T-helper 9 cell (primary cell): Measurements from ENCODE around the gene SH3RF3.

ENCODE experiments used
- DNase-seq: peaks from one replicate; pipeline ENCODE4 v3.0.0-alpha.2; 2020

Gene SH3RF3

DNA sequence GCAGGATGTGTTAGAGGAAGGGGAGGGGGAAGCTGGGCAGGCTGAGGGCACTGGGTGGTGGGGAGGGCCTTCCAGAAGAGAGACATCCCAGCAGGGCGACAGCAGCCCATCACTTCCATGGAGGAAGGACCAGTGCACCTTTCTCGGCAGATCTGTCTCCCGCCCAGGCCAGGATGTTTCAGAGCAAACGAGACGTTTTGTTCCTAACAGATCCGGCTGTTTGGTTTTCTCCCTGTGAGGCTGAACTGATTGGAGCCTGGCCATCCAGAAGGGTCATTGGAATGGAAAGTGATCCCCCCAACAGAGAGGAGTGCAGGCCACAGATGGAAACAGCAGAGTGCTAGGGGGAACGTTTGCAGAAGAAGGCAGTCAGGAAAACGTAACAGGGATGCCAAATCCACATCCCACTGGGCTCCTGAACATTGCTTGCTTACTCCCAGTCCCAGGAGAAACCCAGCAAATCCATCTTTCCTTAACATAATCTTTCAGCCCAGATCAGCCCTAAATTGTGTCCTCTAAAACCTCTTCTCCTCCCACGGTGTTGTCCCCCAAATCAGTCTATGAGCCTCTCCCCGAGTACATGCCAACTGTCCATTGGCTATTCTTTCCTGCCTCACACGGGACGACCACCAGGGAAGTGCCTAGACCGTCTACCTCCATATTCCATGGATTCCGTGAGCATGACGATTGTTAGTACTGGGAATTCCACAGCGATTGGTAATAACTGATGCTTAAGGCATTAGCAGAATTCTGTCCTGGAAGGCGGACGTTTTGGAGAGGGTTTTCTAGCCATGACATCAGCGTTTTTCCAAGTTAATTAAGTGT is 357.9 kb downstream of the SH3RF3 start:
- no peak for DNase-seq

DNA sequence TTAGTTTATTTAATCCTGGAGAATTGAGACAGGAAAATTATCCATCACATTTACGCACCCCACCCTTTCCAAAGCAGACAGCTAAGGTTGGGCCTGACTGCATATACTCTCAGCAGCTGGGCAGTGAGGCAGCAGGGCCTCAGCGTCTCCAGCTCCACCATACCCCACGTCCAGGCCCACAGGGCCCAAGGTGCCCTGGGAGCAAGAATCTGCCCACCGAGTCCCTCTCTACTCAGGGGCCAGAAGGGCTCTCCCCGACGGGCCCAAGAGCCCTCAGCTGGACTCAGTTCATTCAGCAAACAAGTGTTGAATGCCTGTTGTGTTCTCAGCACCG is 358.5 kb downstream of the SH3RF3 start:
- no peak for DNase-seq

DNA sequence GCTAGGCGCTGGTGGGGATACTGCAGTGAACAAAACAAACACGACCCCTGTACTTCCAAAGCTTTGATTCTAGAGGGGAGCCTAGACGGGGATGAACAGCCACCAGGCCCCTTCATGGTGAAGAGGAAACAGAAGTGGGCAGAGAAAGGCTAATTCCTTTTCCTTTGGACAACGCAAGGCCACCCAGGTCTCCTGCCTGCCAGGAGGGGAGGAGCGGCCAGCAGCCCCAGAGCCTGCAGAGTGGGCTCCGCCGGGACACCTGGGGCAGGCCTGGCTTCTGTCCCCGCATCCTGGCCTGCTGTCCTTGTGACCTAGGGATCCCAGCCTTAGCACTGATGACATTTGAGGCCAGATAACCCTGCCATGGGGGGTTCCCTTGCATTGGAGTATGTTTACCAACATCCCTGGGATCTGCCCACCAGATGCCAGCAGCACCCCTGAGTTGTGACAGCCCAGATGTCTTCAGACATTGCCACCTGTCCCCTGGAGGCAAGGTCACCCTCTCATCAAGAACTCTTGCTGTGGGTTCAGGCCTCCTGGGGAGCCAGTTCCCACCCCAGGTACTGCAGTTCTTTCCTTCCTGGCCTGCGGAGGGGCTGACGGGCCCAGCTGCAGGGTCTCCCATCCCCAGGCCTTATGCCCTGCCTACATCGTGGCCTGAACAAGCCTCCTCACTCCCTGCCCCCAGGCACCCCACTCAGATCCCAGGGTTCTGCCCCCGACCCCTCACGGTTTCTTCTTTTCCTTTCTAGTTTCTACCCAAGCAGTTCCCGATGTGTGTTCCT is 359.1 kb downstream of the SH3RF3 start:
- no peak for DNase-seq

DNA sequence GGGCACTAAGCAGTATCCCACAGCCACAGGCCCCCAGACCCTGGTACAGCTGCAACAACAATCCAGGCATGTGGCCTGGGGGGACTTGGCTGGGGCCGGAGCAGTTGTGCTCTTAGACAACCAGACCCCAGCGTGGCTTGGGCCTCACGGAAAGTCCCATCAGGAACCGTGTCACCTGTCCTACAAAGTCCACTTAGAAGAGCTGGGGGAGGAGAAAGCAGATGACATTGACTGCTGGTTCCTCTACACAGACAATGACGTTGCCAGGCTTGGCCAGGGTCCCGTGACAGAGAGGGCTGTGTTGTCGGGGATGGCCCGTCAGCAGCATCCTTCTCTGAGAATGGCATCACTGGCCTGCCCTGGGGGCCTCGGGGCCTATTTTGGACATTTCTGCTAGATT is 360.3 kb downstream of the SH3RF3 start:
- no peak for DNase-seq

DNA sequence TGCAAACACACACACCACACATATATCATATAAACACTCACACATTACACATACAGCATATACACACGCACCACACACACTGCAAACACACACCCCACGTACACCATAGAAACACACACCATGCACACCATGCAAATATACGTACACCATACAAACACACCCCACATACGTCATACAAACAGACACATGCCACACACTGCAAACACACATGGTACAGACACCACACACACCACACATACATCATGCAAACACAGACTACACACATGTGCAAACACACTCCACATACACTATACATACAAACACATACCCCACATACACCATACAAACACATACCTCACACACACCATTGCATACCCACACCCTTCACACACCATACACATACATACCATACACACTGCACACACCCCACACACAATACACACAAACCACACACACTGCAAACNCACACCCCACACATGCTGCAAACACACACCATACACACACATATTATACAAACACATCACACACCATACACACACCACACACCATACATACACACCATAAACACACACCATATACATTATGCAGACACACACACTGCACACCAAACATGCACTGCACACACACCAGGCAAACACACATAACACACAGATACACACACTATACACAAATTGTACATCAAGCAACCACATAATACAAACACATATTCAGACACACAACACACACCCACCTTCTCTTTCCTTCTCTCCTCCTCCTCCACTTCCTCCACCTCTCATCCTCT is 364.4 kb downstream of the SH3RF3 start:
- DNase-seq, result no peak

DNA sequence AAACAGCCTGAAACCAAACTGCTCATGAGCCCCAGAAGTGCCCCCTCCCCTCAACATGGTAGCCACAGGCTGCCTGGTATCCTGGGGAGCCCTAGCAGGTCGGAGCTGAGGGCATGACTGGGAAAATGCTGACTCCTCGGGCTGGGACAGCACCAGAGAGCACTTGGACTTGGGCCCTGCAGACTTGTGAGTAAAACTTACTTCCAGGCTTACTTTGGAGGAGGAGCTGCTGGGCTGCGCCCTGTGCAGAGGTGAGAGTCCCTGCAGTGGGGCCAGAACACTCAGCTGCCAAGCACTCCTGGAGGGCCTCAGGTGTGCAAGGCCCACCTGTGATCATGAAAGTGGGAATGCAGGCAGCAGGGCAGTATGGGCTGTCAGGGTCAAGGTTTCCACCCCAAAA is 365.3 kb downstream of the SH3RF3 start:
- DNase-seq, result no peak

DNA sequence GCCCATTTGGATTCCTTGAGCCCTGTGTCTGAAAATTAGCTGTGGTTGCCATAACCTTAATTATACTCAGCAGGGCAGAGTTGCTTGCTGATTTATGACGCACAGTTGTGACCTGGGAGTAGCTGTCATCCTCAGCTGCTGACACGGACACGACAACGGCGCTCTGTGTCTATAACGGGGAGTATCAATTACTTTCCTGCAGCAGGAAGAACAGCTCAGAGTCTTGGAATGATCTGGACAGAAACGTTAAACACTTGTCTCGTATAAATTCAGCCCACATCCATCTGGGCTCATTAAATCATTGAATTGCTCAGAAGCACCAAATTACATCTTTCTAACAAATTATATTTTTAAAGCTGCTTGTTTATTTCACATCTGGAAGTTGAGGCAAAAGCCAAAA is 368.5 kb downstream of the SH3RF3 start:
- no peak for DNase-seq

DNA sequence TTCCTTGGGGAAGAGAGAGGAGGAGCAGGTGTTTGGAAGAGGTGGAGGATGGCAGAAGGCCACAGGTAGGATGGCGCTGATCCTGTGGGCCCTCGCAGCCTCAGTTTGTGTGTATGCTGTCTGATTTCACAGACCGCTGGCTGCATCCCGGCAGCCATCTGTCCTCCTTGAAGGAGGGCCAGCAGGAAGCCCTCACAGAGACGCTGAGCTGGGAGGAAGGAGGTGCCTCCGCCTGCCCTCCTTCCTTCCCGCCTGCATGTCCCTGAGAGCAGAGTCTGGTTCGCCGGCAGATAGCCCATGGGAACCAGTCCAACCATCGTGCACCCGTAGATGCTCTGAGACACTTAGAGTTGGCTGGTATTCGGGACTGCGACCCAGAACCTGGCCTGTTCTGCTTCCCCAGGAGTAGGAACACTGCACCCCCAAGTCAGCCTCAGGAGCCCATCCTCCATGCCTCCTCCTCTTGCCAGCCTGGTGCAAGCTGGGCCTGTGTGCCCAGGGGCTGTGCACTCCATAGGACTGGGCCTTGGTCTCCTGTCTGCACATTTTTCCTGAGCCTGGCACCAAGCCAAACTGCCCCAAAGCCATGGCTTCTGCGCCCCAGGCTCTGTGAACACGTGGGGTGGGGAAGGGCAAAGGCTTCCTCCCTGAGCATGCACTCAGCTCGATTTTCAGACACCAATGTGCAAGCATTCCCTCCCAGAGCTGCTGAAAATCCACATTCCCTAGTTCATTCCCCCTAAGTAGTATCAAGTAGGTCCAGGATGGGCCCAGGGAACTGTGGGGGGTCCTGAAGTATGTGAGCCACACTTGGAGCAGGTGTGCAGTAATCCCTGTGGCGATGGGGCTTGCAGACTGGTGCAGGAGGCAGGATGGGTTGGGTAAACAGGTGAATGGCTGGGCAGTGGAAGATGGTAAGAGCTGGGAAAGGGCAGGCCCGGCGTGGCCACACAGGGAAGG is 369.2 kb downstream of the SH3RF3 start:
- DNase-seq, result no peak

DNA sequence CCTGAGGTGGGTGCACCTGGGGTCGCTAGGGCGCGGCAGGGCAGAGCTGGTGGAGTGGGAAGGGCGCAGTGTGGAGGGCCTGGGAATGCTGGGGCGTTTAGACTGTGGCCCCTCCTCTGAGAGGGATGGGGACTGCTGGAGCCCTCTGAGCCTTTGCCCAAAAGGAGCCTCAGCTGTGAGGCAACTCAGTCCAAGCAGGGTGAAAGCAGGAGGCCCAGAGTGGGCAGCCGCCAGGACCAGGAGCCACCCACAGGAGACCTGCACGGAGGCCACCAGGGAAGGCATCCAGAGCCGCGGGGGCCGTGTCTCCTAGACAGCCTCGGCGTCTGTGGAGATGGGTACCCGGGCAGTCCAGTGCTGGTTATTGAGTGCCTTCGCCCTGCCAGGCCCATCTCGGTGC is 369.9 kb downstream of the SH3RF3 start:
- no peak for DNase-seq

DNA sequence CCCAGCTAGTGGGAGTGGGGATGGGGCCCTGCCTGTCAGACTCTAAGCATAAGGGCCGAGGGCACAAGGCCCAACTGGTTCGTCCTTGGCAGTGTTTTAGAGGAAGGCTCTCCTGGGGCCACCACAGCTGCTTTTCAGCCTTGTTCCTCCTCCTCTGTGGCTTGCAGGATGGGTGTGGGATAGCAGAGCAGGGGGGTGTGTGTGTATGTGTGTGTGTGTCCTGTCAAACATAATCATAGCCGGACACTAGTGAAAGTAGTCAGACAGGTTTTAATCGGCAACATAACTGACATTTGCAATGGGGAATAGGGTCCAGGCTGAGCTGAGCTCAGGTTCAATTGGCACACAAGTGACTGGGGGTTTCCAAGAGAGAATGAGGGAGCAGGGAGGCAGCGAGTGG is 370.6 kb downstream of the SH3RF3 start:
- no peak for DNase-seq

DNA sequence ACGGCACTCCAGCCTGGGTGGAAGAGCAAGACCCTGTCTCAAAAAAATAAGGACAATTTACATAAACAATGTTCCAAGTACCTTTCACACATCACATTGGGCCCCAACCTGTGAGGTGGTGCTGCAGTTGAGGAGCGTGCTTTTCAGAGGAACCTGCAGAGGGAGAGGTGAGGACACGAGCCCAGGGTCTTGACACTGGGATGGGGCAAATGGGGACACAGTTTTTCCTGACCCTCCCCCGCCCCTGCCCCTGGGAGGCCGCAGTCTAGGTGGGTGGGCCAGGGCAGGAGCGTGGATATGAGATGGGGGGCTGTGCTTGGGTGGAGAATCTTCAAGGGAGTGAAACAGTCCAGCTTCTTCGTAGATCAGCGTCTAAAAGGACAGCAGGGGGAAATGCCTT is 371.9 kb downstream of the SH3RF3 start:
- no peak for DNase-seq

DNA sequence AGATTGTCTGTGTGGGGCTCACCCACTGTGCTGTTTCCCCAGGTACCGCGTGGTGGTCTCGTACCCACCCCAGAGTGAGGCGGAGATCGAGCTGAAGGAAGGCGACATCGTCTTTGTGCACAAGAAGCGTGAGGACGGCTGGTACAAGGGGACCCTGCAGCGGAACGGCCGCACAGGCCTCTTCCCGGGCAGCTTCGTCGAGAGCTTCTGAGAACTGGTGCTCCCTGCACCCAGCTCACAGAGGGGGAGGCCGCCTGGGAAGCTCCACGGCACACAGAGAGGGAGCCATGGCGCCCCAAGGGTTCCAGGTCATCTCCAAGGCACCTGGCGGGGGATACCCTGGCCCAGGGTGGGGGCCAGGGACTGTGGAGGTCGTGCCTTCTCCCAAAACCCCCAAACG is 372.5 kb downstream of the SH3RF3 start:
- DNase-seq, result no peak

DNA sequence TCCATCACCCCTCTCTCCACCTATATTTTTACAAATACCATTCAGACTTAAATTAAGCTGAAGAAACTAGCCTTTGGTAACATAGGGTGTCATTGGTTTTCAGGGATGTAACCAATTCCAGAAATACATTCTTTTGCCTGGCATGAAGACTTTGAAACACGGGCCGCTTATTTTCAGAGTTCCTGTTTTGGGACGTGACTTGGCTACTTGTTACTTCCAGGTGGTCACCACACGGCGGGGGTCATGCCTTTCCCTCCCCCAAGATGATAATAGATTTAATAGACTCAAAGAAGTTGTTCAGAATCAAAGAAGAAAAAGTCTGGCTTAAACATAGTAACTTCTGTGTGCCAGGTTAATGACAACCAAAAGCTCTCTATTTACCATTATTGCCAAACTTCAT is 374.2 kb downstream of the SH3RF3 start:
- DNase-seq, result no peak

DNA sequence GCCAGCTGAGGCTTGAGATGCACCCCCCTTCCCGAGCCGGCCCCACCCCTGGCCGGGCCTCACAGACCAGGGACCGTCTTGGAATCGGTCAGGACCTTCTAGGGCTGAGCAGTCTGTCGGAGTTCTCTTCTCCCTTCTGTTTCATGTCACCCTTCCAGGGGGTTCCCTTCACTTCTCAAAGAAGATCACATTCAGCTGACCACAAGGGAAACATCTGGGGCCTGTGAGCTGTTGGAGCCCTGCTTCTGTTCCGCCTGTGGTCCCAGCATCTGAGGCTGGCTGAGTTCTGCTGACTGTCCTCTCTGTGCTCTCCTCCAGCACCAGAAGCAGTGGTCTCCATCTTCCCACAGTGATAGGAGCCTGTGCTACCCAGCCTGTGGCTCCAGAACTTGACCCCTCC is 378.2 kb downstream of the SH3RF3 start:
- no peak for DNase-seq

DNA sequence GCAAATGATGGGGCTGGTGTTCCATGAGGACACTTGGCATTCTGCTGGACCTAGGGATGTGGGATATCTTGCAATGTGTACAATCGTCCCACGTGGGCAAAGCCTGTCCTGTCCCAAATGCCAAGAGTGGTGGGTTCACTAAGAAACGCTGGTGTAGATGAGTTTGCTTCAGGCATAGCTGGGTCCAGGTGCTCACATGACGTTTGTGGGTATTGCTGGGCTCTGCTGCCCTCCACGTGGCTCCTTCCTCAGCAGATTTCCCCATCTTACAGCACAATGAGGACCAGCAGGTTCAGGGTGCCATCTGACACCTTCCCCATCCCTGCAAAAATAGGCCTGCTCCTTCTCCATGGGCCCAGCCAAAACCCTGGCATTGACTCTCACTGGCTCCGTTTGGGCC is 378.8 kb downstream of the SH3RF3 start:
- no peak for DNase-seq

DNA sequence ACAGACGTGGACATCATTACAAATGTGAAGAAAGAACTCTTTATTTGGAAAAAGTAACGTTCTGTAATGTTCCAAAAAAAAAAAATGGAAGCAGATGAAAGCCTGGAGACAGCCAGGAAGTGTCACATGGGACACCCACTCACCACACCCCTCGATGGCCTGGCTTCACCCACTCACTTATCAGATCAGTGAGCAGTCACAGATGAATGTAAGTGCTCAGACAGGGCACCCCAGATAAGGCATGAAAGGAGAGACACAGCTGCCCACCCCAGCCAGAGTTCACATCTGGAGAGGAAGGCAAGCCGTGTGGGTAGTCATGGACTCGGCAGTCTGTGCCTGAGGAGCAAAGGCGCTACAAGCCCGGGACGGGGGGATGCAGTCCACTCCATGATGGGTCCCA is 379.6 kb downstream of the SH3RF3 start:
- DNase-seq, result no peak

DNA sequence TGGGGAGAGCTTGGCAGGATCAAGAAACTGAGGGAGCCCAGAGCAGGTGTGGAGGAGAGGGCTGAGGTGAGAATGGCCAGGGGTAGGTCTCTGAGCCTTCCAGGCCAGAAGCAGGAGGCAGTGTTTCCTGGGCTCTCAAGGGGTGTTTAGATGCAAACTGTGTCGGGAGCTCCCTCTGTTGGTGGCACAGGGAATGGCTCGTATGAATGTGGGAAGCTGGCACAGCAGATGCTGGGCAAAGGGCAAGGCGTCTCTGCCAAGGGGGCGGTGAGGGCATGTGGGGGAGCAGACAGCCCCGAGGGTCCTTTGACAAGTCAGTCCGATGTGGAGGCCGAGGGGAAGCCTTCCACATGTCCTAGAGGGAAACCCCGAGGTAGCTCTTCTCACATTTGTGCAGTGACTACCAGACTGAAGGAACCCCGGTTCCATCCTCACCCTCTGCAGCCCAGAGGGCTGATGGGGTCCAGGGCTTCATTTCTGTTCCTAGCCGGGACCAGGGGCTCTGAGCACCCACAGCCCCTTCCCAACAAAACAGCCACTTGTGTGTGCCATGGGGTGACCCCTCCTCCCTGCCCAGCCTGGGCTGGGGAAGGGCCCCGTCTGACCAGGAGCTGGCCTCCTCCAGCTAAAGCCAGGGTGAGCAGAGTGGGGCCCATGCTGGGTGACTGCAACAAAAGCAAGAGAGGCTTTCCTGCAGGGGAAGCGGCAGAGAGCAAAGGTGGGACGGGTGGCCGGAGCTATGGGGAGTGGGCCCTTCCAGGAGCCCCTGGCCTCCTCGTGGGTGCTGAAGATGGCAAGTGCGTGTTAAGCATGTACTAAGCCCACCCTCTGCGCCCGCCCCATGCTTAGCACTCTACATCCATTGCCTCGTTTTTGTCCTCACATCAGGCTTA is 381.4 kb downstream of the SH3RF3 start:
- peak; percentile 66 for DNase-seq

DNA sequence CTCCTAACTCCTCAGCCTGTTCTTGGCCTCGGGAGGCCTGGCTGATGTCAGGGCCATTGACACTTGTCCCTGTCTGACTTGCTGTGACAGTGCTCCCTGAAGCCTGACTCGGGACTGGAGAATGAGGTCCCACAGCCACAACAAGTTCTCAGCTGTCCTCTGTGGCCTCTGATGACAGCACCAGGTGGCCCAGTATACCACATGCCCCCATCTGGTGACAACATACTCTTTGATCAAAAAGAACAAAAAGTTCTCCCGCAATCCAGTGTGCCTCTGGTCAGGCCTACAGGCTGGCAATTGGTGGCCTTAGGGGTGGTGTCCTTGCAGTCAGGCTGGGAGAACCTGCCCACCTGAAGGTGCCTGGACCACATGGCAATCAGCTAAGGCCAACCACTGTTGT is 382.2 kb downstream of the SH3RF3 start:
- DNase-seq, result no peak

DNA sequence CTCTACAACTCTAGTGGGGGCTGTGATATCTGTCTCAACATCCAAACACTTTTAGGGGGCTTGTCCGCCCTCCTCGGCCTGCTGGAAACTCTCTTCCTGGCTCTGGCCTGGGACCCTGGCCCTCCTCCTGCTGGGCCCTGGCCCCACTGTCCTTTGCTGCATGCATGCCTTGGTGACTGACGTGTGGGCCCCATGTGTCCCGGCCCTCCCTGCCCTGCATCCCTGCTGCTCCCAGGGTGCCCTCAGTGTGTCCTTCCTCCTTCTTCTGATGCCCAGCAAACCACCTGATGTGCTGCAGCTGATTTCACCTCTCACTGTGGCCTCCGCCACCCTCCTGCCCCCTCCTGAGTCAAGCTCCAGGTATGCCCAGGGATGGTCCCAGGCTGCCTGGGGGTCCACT is 383.1 kb downstream of the SH3RF3 start:
- DNase-seq, result no peak

DNA sequence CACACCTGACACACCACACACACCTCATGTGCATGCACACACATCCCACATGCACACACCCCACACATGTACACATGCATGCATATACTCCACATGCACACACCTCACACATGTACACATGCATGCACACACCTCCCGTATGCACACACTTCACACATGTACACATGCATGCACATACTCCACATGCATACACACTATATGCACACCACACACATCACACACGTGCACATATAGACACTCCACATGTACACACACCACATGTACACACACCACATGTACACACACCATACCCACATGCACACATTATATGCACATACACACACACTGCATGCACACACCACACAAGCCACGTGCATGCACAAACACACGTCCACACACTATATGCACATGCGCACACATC is 384.2 kb downstream of the SH3RF3 start:
- no peak for DNase-seq
